ENCODE measurements around the gene CENPH.
A peak's percentile ranks its signal among the peaks of the same experiment; 100 is the strongest.
"Not testable (repeated sequence)": the region's sequence is repeated elsewhere in the genome, so short reads cannot be mapped to it uniquely, and the experiment has no call there.

CENPH gene

GRCh38 chr5:69189162-69190086 is at the start of gene CENPH:
Gene CENPH, plus strand, starts transcription at chr5:69189583. Its CDS starts 52 bp downstream, at chr5:69189635.
- peak; percentile 81 to 85 for DNase-seq (ENCODE audit: low read depth in 2 of 2)

GRCh38 chr5:69140239-69140638 is 49.1 kb upstream of the CENPH start:
- not testable (repeated sequence) for DNase-seq (ENCODE audit: low read depth in 2 of 2)

GRCh38 chr5:69140827-69141226 is 48.6 kb upstream of the CENPH start:
- DNase-seq (ENCODE audit: low read depth in 2 of 2) = no peak

GRCh38 chr5:69148576-69148975 is 40.8 kb upstream of the CENPH start:
- not testable (repeated sequence) for DNase-seq (ENCODE audit: low read depth in 2 of 2)

GRCh38 chr5:69148981-69149675 is 40.3 kb upstream of the CENPH start:
- DNase-seq (ENCODE audit: low read depth in 2 of 2) = no peak

GRCh38 chr5:69149676-69150010 is 39.7 kb upstream of the CENPH start:
- DNase-seq (ENCODE audit: low read depth in 2 of 2) = no peak

GRCh38 chr5:69152731-69153130 is 36.7 kb upstream of the CENPH start:
- no peak for DNase-seq (ENCODE audit: low read depth in 2 of 2)

GRCh38 chr5:69156456-69156855 is 32.9 kb upstream of the CENPH start:
- DNase-seq (ENCODE audit: low read depth in 2 of 2) = no peak

- no peak for DNase-seq (ENCODE audit: low read depth in 2 of 2)
Observed at GRCh38 chr5:69158039-69158438, 31.3 kb upstream of the CENPH start.

- DNase-seq (ENCODE audit: low read depth in 2 of 2) = no peak
Observed at GRCh38 chr5:69160651-69161050, 28.7 kb upstream of the CENPH start.

GRCh38 chr5:69166686-69167492 is 22.5 kb upstream of the CENPH start, which contains the start of gene CCNB1:
Gene CCNB1, plus strand, starts transcription at chr5:69167150. Its CDS starts 113 bp downstream, at chr5:69167263.
- peak; percentile 96 for DNase-seq (ENCODE audit: low read depth in 2 of 2)

GRCh38 chr5:69167493-69167855 is 21.9 kb upstream of the CENPH start:
- DNase-seq (ENCODE audit: low read depth in 2 of 2) = no peak

- no peak for DNase-seq (ENCODE audit: low read depth in 2 of 2)
Observed at GRCh38 chr5:69167929-69168328, 21.5 kb upstream of the CENPH start.

GRCh38 chr5:69170495-69170894 is 18.9 kb upstream of the CENPH start:
- DNase-seq (ENCODE audit: low read depth in 2 of 2) = no peak

GRCh38 chr5:69170969-69171368 is 18.4 kb upstream of the CENPH start:
- DNase-seq (ENCODE audit: low read depth in 2 of 2) = no peak

- DNase-seq (ENCODE audit: low read depth in 2 of 2) = not testable (repeated sequence)
Observed at GRCh38 chr5:69181659-69182293, 7.6 kb upstream of the CENPH start.

- DNase-seq (ENCODE audit: low read depth in 2 of 2) = no peak
Observed at GRCh38 chr5:69184621-69185020, 4.8 kb upstream of the CENPH start.

GRCh38 chr5:69187342-69187741 is 2.0 kb upstream of the CENPH start:
- no peak for DNase-seq (ENCODE audit: low read depth in 2 of 2)

GRCh38 chr5:69188811-69189161 is 597 bp upstream of the CENPH start:
- no peak for DNase-seq (ENCODE audit: low read depth in 2 of 2)

- no peak for DNase-seq (ENCODE audit: low read depth in 2 of 2)
Observed at GRCh38 chr5:69202497-69202896, 13.1 kb downstream of the CENPH start.

- no peak for DNase-seq (ENCODE audit: low read depth in 2 of 2)
Observed at GRCh38 chr5:69206528-69207190, 17.3 kb downstream of the CENPH start.

Measured in stimulated activated CD8-positive, alpha-beta memory T cell treated with anti-CD3 and anti-CD28 coated beads, Interleukin-7, amount 100 ng/mL, for 4 hours (primary cell).